ENCODE data around the gene MITF. TPM values are rescaled to one million over a fixed set of nuclear protein-coding genes. Genes with fewer than 3 reads are reported as not detected.

The MITF gene
- polyA plus RNA-seq, 1 donor from 2014 or later: not detected

DNA sequence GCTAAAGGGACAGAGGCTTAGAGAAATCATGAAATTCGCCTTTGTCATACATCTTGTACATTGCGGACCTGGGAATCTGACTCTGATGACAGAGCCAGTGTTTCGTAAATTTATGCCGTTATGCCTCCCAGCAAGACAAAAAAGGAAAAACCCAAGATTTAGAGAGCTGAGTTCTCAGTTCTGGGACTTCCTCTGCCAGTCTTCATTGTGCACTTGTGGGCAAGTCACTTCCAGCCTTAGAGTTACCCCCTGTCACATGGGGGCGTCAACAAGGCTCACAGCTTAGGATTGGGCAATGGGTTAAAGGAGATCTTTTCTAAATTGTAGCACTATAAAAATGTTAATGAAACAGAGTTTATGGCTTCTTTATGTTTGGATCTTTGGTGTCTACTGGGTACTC is 41.9 kb upstream of the MITF start:
- Histone ChIP-seq H3K27ac (ENCODE audit: low read length) (no peak overlapping the region), H3K4me2 (ENCODE audit: low read length) (no peak overlapping the region), H3K9ac (ENCODE audit: low read length) (no peak overlapping the region), H3K4me3 (ENCODE audit: low read length) (no peak overlapping the region), H3K9me2 (ENCODE audit: insufficient read depth, low read length) (no peaks in the 10 kb centered on the region), H3F3A (ENCODE audit: insufficient read depth, low read length, poor library complexity, severe bottlenecking) (no peaks in the 10 kb centered on the region), H3K79me2 (replicated peaks; ENCODE audit: insufficient read depth, low read length) (no peaks in the 10 kb centered on the region), H3K27me3 (ENCODE audit: insufficient read depth, low read depth, low read length) (no peaks in the 10 kb centered on the region), H2AFZ (ENCODE audit: low read depth, low read length) (no peak overlapping the region), H3K9me3 (ENCODE audit: low read length) (no peaks in the 10 kb centered on the region), H4K20me1 (ENCODE audit: insufficient read depth) (no peaks in the 10 kb centered on the region), H3K36me3 (ENCODE audit: insufficient read depth, low read length) (no peaks in the 10 kb centered on the region)
- TF ChIP-seq EP300 (conservative IDR thresholded peaks at IDR 0.05; ENCODE audit: poor library complexity, severe bottlenecking): no peak
- TF ChIP-seq MXI1 (conservative IDR thresholded peaks at IDR 0.05; ENCODE audit: poor library complexity, severe bottlenecking): no peak
- no peak for TF ChIP-seq TAF1 (IDR thresholded peaks at IDR 0.05; ENCODE audit: low read depth)
- TF ChIP-seq SMC3 (conservative IDR thresholded peaks at IDR 0.05; ENCODE audit: poor library complexity): no peak
- TF ChIP-seq, protein P1, sequence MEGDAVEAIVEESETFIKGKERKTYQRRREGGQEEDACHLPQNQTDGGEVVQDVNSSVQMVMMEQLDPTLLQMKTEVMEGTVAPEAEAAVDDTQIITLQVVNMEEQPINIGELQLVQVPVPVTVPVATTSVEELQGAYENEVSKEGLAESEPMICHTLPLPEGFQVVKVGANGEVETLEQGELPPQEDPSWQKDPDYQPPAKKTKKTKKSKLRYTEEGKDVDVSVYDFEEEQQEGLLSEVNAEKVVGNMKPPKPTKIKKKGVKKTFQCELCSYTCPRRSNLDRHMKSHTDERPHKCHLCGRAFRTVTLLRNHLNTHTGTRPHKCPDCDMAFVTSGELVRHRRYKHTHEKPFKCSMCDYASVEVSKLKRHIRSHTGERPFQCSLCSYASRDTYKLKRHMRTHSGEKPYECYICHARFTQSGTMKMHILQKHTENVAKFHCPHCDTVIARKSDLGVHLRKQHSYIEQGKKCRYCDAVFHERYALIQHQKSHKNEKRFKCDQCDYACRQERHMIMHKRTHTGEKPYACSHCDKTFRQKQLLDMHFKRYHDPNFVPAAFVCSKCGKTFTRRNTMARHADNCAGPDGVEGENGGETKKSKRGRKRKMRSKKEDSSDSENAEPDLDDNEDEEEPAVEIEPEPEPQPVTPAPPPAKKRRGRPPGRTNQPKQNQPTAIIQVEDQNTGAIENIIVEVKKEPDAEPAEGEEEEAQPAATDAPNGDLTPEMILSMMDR (IDR thresholded peaks at IDR 0.05; ENCODE audit: poor library complexity, severe bottlenecking): no peak
- no peak for TF ChIP-seq EZH2 (IDR thresholded peaks at IDR 0.05; ENCODE audit: borderline replicate concordance, insufficient read depth, low read length, poor library complexity, severe bottlenecking)
- TF ChIP-seq RAD21 (conservative IDR thresholded peaks at IDR 0.05): no peak
- TF ChIP-seq, protein P2, sequence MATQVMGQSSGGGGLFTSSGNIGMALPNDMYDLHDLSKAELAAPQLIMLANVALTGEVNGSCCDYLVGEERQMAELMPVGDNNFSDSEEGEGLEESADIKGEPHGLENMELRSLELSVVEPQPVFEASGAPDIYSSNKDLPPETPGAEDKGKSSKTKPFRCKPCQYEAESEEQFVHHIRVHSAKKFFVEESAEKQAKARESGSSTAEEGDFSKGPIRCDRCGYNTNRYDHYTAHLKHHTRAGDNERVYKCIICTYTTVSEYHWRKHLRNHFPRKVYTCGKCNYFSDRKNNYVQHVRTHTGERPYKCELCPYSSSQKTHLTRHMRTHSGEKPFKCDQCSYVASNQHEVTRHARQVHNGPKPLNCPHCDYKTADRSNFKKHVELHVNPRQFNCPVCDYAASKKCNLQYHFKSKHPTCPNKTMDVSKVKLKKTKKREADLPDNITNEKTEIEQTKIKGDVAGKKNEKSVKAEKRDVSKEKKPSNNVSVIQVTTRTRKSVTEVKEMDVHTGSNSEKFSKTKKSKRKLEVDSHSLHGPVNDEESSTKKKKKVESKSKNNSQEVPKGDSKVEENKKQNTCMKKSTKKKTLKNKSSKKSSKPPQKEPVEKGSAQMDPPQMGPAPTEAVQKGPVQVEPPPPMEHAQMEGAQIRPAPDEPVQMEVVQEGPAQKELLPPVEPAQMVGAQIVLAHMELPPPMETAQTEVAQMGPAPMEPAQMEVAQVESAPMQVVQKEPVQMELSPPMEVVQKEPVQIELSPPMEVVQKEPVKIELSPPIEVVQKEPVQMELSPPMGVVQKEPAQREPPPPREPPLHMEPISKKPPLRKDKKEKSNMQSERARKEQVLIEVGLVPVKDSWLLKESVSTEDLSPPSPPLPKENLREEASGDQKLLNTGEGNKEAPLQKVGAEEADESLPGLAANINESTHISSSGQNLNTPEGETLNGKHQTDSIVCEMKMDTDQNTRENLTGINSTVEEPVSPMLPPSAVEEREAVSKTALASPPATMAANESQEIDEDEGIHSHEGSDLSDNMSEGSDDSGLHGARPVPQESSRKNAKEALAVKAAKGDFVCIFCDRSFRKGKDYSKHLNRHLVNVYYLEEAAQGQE (IDR thresholded peaks at IDR 0.05; ENCODE audit: borderline replicate concordance): no peak
- no peak for TF ChIP-seq POLR2AphosphoS5 (IDR thresholded peaks at IDR 0.05)

DNA sequence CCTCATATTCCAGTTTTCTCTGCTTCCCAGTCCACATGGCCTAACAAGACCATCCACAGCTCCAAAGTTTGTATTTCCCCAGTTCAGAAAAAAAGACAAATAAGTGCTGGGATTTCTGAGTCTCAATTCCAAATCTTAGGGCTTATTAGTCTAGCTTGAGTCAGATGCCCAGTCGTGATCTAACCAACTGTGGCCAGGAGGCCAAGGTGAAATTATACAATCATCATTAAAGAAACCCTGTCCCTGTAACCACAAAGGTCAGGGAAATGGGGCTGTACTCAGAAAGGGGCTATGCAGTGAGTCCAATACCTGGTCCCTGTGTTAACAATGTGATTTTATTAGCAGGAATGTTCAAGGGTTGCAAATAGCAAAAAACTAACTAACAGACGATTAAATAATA is 40.5 kb upstream of the MITF start:
- H2AFZ ChIP-seq (ENCODE audit: low read depth, low read length): no peak overlapping the region
- H3K27ac ChIP-seq (ENCODE audit: low read length): no peak overlapping the region
- H3F3A ChIP-seq (ENCODE audit: insufficient read depth, low read length, poor library complexity, severe bottlenecking): no peaks in the 10 kb centered on the region
- no peaks in the 10 kb centered on the region for H4K20me1 ChIP-seq (ENCODE audit: insufficient read depth)
- H3K9me3 ChIP-seq (ENCODE audit: low read length): no peaks in the 10 kb centered on the region
- TF ChIP-seq RAD21 (conservative IDR thresholded peaks at IDR 0.05) (no peak), TAF1 (IDR thresholded peaks at IDR 0.05; ENCODE audit: low read depth) (no peak), MXI1 (conservative IDR thresholded peaks at IDR 0.05; ENCODE audit: poor library complexity, severe bottlenecking) (no peak), EZH2 (IDR thresholded peaks at IDR 0.05; ENCODE audit: borderline replicate concordance, insufficient read depth, low read length, poor library complexity, severe bottlenecking) (no peak), SMC3 (conservative IDR thresholded peaks at IDR 0.05; ENCODE audit: poor library complexity) (no peak), POLR2AphosphoS5 (IDR thresholded peaks at IDR 0.05) (no peak), EP300 (conservative IDR thresholded peaks at IDR 0.05; ENCODE audit: poor library complexity, severe bottlenecking) (no peak)
- TF ChIP-seq, protein P1 (IDR thresholded peaks at IDR 0.05; ENCODE audit: poor library complexity, severe bottlenecking): no peak
- TF ChIP-seq, protein P2 (IDR thresholded peaks at IDR 0.05; ENCODE audit: borderline replicate concordance): no peak
- no peak overlapping the region for H3K4me2 ChIP-seq (ENCODE audit: low read length)
- H3K36me3 ChIP-seq (ENCODE audit: insufficient read depth, low read length): no peaks in the 10 kb centered on the region
- H3K79me2 ChIP-seq (replicated peaks; ENCODE audit: insufficient read depth, low read length): no peaks in the 10 kb centered on the region
- no peaks in the 10 kb centered on the region for H3K27me3 ChIP-seq (ENCODE audit: insufficient read depth, low read depth, low read length)
- H3K4me3 ChIP-seq (ENCODE audit: low read length): no peak overlapping the region
- H3K9ac ChIP-seq (ENCODE audit: low read length): no peak overlapping the region
- H3K9me2 ChIP-seq (ENCODE audit: insufficient read depth, low read length): no peaks in the 10 kb centered on the region
